ENCODE data around the gene TIGIT. TPM values are rescaled to one million over a fixed set of nuclear protein-coding genes. Genes with fewer than 3 reads are reported as not detected.

Gene TIGIT
- total and polyA plus RNA-seq, 10 of the 15 experiments (the other 5 are each of a cell fraction or from before 2014, with no cell fraction given): 0.08 to 4.7 (median 0.94) TPM

DNA sequence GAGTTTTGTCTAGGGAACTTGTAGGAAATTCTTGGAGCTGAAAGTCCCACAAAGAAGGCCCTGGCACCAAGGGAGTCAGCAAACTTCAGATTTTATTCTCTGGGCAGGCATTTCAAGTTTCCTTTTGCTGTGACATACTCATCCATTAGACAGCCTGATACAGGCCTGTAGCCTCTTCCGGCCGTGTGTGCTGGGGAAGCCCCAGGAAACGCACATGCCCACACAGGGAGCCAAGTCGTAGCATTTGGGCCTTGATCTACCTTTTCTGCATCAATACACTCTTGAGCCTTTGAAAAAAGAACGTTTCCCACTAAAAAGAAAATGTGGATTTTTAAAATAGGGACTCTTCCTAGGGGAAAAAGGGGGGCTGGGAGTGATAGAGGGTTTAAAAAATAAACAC is 15.0 kb downstream of the TIGIT start (continued):
- TF ChIP-seq RELB (IDR thresholded peaks at IDR 0.05; ENCODE audit: low read depth) (peak; percentile 30; the same call in 1 of the 2 replicates), NR2F1 (conservative IDR thresholded peaks at IDR 0.05) (no peak), CTCF (IDR thresholded peaks at IDR 0.05 in 2 of 3, conservative IDR thresholded peaks at IDR 0.05 in 1 of 3; ENCODE audit: control insufficient read depth in 2 of 3, extremely low read depth in 1 of 3, insufficient read depth in 1 of 3, low read depth in 3 of 3, low read length in 3 of 3) (no peak), GABPA (IDR thresholded peaks at IDR 0.05; ENCODE audit: low read depth) (peak; percentile 46; the same call in 1 of the 2 replicates), KLF5 (IDR thresholded peaks at IDR 0.05; ENCODE audit: partially characterized antibody) (no peak), ATF7 (IDR thresholded peaks at IDR 0.05; ENCODE audit: low read depth) (no peak), MXI1 (IDR thresholded peaks at IDR 0.05; ENCODE audit: low read depth, low read length) (no peak), RBBP5 (conservative IDR thresholded peaks at IDR 0.05) (no peak), ZBTB11 (CRISPR knock-in tag; IDR thresholded peaks at IDR 0.05) (no peak), MEF2B (IDR thresholded peaks at IDR 0.05; ENCODE audit: partially characterized antibody, poor library complexity, severe bottlenecking) (no peak), NFIC (IDR thresholded peaks at IDR 0.05; ENCODE audit: low read depth, low read length) (peak; percentile 71; the same call in 1 of the 2 replicates), NKRF (conservative IDR thresholded peaks at IDR 0.05) (no peak), DPF2 (IDR thresholded peaks at IDR 0.05) (peak; percentile 19; the same call in 1 of the 2 replicates), SP1 (IDR thresholded peaks at IDR 0.05; ENCODE audit: low read depth, low read length) (no peak), FOS (IDR thresholded peaks at IDR 0.05; ENCODE audit: borderline replicate concordance, extremely low read depth, insufficient read length) (no peak), ZNF217 (IDR thresholded peaks at IDR 0.05) (no peak), ZNF687 (IDR thresholded peaks at IDR 0.05) (peak; percentile 78), RAD21 (IDR thresholded peaks at IDR 0.05; ENCODE audit: insufficient read depth, low read depth, low read length) (no peak)

All from GM12878 (cell line).